SJSA1 (cell line): ENCODE measurements around the gene CTRB2. TPM values are rescaled to one million over a fixed set of nuclear protein-coding genes. Genes with fewer than 3 reads are reported as not detected.
"Not testable (repeated sequence)": the region's sequence is repeated elsewhere in the genome, so short reads cannot be mapped to it uniquely, and the experiment has no call there.

Experiments
- DNase-seq, 2 experiments: peaks; one replicate each; pipeline ENCODE4 v3.0.0-alpha.2; 2015 to 2020; ENCODE audit warnings: low spot score in 2 of 2, low read depth in 1 of 2
- H3K27ac ChIP-seq: fragments of 250-450 bp; sonication (Bioruptor Pico); 2 replicates; pipeline ENCODE4 v1.5.1; 2020; ENCODE audit warnings: mild to moderate bottlenecking, moderate library complexity
- H3K27me3 ChIP-seq: fragments of 250-450 bp; sonication (Bioruptor Pico); replicated peaks from 2 replicates; pipeline ENCODE4 v1.5.1; 2020; ENCODE audit warnings: mild to moderate bottlenecking, moderate library complexity
- H3K36me3 ChIP-seq: fragments of 250-450 bp; sonication (Bioruptor Pico); 2 replicates; pipeline ENCODE4 v1.5.1; 2020; ENCODE audit warnings: mild to moderate bottlenecking
- H3K4me1 ChIP-seq: fragments of 250-450 bp; sonication (Bioruptor Pico); replicated peaks from 2 replicates; pipeline ENCODE4 v1.6.1; 2021; ENCODE audit warnings: mild to moderate bottlenecking
- H3K4me3 ChIP-seq: fragments of 250-450 bp; sonication (Bioruptor Pico); 2 replicates; pipeline ENCODE4 v1.5.1; 2020; ENCODE audit warnings: mild to moderate bottlenecking
- H3K9me3 ChIP-seq: fragments of 250-450 bp; sonication (Bioruptor Pico); replicated peaks from 2 replicates; pipeline ENCODE4 v1.5.1; 2020; ENCODE audit warnings: mild to moderate bottlenecking
- total RNA-seq: library from RNA; depleted of rRNA; stranded (reverse); fragments of >200 nt; shearing (Covaris generic); gene quantifications from 2 replicates; pipeline ENCODE4 v1.2.3, GENCODE V29; 2014

Gene CTRB2
- total RNA-seq, 1 experiment from 2014 or later = not detected

DNA sequence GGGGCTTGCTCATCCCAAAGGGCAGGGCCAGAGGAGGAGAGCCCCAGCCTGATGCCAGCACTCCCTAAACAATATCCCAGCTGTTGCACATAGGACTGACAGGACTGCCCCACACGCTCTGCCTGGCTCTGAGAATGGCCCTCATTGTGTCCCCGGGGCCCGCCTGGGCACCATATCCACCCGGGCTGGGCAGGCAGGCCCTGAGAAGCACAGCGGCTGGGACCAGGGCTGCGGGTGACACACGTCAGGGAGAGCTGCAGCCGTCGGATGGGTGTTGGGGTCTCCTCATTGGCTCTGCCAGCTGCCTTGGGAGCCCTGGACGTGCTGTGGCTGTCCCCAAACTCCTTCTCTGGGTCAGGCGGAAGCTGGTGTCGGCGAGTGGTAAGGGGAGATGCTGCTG lies 40.3 kb upstream of the CTRB2 start:
- Histone ChIP-seq H3K36me3 (peaks cover 79% of the 10 kb centered on the region), H3K9me3 (no peaks in the 10 kb centered on the region), H3K4me1 (peaks cover 83% of the 10 kb centered on the region), H3K27me3 (no peaks in the 10 kb centered on the region), H3K4me3 (no peak overlapping the region), H3K27ac (0 out of 2 replicates have a peak overlapping the region, but pooled peaks have one; percentile 1)
- DNase-seq = no peak

DNA sequence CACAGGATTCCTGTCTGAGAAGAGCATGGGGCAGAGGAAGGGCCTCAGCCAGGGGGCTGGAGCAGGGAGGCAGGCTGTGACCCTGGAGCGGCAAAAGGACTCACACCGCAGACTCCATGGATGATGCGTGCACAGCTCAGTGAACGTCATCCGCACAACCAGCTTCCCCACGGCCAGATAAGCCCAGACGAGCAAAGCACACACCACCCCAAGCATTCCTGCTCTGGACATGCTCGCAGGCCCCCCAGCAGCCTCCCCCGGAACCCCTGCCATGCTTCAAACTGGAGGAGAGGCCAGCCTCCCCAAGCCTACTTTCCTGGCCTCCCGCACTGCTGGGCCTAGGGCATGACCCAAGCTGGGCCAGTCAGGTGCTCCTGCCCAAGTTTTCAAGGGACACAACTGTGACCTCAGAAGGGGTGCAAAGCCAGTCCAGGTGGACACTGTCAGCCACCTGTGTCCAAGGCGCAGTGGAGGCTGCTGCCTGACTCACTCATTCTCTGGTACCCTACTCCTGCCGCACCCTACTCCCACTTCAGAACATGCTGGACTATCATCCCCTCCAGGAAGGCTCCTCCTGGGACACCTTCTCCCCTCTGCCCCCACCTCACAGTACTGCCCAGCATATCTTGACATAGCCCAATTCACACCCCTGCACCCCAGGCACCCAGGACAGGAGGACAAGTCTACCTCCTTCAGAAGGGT lies 39.7 kb upstream of the CTRB2 start:
- Histone ChIP-seq H3K4me1 (peaks cover 77% of the 10 kb centered on the region), H3K27me3 (no peaks in the 10 kb centered on the region), H3K36me3 (peaks cover 80% of the 10 kb centered on the region), H3K4me3 (no peak overlapping the region), H3K27ac (peak overlapping the region; percentile 92), H3K9me3 (no peaks in the 10 kb centered on the region)
- no peak for DNase-seq

GRCh38 chr16:75244844-75245758 lies 38.1 kb upstream of the CTRB2 start:
- peak; percentile 99 to 100 for DNase-seq
- Histone ChIP-seq H3K4me3 (no peak overlapping the region), H3K36me3 (peaks cover 83% of the 10 kb centered on the region), H3K4me1 (peaks cover 70% of the 10 kb centered on the region), H3K27ac (peak overlapping the region; percentile 92), H3K27me3 (no peaks in the 10 kb centered on the region), H3K9me3 (no peaks in the 10 kb centered on the region)

DNA sequence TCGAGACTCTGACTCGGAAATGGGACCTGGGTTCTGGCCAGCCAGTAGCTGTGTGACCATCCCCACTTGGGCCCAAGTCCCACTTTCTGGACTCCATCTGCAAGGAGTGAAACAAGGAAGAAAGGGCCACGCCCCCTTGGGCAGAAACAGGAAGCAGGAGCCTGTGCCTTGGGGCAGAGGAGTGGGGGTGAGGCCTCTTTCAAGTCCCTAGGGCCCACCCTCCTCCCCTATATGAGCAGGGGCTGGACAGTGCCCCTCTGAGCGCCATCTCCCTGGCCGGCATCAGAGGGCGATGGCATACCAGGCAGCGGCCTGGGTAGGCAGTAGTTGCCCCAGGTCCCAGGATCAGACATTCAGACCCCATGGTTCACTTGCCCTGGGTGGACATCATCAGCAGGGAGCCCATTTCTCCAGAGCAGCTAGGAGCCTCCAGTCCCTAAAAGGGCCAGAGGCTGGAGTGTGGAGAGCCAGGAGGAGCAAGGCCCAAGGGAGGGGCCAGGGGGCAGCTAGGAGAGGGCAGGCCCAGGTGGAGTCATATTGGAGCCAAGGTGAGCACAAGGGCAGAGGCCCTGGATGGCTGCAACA lies 37.4 kb upstream of the CTRB2 start:
- Histone ChIP-seq H3K4me1 (peaks cover 70% of the 10 kb centered on the region), H3K4me3 (no peak overlapping the region), H3K27me3 (no peaks in the 10 kb centered on the region), H3K9me3 (no peaks in the 10 kb centered on the region), H3K27ac (peak overlapping the region; percentile 92), H3K36me3 (peaks cover 86% of the 10 kb centered on the region)
- DNase-seq = peak; percentile 64 to 80

GRCh38 chr16:75243667-75244224 lies 36.8 kb upstream of the CTRB2 start:
- Histone ChIP-seq H3K27ac (peak overlapping the region; percentile 92), H3K4me3 (no peak overlapping the region), H3K36me3 (peaks cover 87% of the 10 kb centered on the region), H3K4me1 (peaks cover 70% of the 10 kb centered on the region), H3K9me3 (no peaks in the 10 kb centered on the region), H3K27me3 (no peaks in the 10 kb centered on the region)
- no peak for DNase-seq

GRCh38 chr16:75242436-75243078 lies 35.6 kb upstream of the CTRB2 start:
- not testable (repeated sequence) for DNase-seq, H3K4me3 ChIP-seq, H3K9me3 ChIP-seq, H3K27me3 ChIP-seq, H3K27ac ChIP-seq
- Histone ChIP-seq H3K4me1 (peaks cover 70% of the 10 kb centered on the region), H3K36me3 (peaks cover 87% of the 10 kb centered on the region)

DNA sequence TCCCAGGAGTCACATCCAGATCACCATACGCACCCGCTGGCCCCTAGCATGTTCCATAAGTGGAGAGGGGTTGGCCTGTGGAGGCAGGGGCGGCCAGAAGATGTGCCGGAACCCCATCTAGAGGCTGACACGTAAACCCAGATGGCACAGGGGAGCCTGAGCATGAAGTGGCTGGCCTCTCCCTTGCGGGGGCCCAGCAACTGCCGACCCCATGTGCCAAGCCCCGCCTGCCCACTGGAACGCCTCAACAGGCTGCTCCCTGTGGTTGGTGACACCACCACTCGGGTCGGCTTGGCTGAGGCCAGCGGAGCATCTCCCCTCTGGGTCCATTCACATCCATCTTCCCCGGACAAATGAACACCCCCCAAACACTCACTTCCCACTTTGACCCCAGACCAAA lies 35.0 kb upstream of the CTRB2 start:
- Histone ChIP-seq H3K4me3 (no peak overlapping the region), H3K4me1 (peaks cover 68% of the 10 kb centered on the region), H3K27ac (no peak overlapping the region), H3K27me3 (no peaks in the 10 kb centered on the region), H3K9me3 (no peaks in the 10 kb centered on the region), H3K36me3 (peaks cover 87% of the 10 kb centered on the region)
- DNase-seq = no peak

GRCh38 chr16:75241412-75241811 lies 34.5 kb upstream of the CTRB2 start:
- Histone ChIP-seq H3K36me3 (peaks cover 87% of the 10 kb centered on the region), H3K27ac (no peak overlapping the region)

DNA sequence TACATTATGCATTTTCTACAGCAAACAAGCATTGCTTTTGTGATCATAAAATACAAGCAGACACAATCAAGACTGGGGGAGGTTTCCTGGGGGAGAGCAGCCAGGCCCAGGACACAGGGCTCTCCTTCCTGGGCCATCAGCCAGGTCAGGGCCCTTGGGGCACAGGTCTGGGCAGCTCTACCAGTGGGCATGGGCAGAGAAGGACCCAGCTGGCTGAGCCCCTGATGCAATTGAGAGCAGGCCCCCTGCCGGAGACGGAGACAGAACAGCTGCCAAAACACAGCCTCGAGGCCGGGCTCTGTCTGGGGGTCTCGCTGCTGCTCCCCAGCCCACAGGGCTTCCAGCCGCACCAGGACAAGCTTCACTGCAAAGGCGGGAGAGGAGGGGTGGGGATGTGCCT lies 33.7 kb upstream of the CTRB2 start:
- H3K4me1 ChIP-seq = peaks cover 54% of the 10 kb centered on the region
- peaks cover 90% of the 10 kb centered on the region for H3K36me3 ChIP-seq
- not testable (repeated sequence) for H3K4me3 ChIP-seq, DNase-seq, H3K27ac ChIP-seq, H3K27me3 ChIP-seq, H3K9me3 ChIP-seq

More at GRCh38 chr16:75241412-75241811, 34.5 kb upstream of the CTRB2 start:
- DNase-seq = no peak
- no peak overlapping the region for H3K4me3 ChIP-seq
- no peaks in the 10 kb centered on the region for H3K9me3 ChIP-seq
- peaks cover 62% of the 10 kb centered on the region for H3K4me1 ChIP-seq
- H3K27me3 ChIP-seq = no peaks in the 10 kb centered on the region

- H3K27ac ChIP-seq = 0 out of 2 replicates have a peak overlapping the region, but pooled peaks have one; percentile 6
- H3K27me3 ChIP-seq = no peaks in the 10 kb centered on the region
- no peaks in the 10 kb centered on the region for H3K9me3 ChIP-seq
- no peak for DNase-seq
- H3K36me3 ChIP-seq = peaks cover 99% of the 10 kb centered on the region
- no peak overlapping the region for H3K4me3 ChIP-seq
- peaks cover 44% of the 10 kb centered on the region for H3K4me1 ChIP-seq
Measured at GRCh38 chr16:75239542-75240122, 32.7 kb upstream of the CTRB2 start.

DNA sequence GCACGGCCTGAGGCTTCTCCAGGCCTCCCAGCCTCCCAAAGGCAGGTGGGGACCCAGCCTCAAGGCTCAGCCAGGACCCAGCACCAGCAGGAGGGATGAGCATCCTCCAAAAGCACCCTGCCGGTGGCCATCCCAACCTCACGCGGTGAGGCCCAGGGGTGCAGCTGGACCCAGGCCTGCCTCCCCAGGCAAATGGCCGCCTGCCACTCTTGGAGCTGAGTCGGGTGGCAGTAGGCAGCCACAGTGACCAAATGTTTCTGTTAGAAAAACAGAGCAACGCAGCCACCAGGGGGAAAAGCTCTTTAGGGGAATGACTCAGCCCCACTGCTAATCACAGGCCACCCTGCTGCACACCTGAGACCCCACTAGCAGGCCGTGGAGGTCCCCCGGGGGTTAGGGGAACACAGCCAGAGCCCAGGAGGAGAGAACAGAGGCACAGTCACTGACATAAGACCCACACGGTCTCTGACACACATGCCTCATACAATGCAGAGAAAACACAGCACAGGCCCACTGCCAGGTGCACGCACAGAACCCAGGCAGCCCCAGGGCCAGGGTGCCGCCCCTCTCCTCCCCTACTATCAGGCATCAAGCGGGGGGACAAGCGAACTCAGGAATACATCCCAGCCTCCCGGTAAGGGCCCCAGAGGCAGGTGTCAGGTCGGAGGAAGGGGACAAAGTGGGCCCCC lies 32.0 kb upstream of the CTRB2 start:
- DNase-seq = peak in 1 of 2 experiments; percentile 54
- Histone ChIP-seq H3K4me1 (peaks cover 44% of the 10 kb centered on the region), H3K4me3 (no peak overlapping the region), H3K36me3 (peaks cover 99% of the 10 kb centered on the region), H3K27ac (peak overlapping the region; percentile 33; the same call in 1 of the 2 replicates), H3K27me3 (no peaks in the 10 kb centered on the region), H3K9me3 (no peaks in the 10 kb centered on the region; the same call in 1 of the 2 replicates)

GRCh38 chr16:75238132-75238852 lies 31.3 kb upstream of the CTRB2 start:
- no peaks in the 10 kb centered on the region; the same call in 1 of the 2 replicates for H3K9me3 ChIP-seq
- no peak overlapping the region for H3K4me3 ChIP-seq
- peaks cover 41% of the 10 kb centered on the region for H3K4me1 ChIP-seq
- no peaks in the 10 kb centered on the region for H3K27me3 ChIP-seq
- DNase-seq = no peak
- peak overlapping the region; percentile 33; the same call in 1 of the 2 replicates for H3K27ac ChIP-seq
- H3K36me3 ChIP-seq = peaks cover 99% of the 10 kb centered on the region
